UCSD-AML1 (cell line): ENCODE data around the gene PIK3R5.

Experiments
- DNase-seq: peaks from one replicate; lab custom pipeline; 2025; ENCODE audit not compliant: unreplicated experiment; lab: John Stamatoyannopoulos, UW

The PIK3R5 gene

DNA sequence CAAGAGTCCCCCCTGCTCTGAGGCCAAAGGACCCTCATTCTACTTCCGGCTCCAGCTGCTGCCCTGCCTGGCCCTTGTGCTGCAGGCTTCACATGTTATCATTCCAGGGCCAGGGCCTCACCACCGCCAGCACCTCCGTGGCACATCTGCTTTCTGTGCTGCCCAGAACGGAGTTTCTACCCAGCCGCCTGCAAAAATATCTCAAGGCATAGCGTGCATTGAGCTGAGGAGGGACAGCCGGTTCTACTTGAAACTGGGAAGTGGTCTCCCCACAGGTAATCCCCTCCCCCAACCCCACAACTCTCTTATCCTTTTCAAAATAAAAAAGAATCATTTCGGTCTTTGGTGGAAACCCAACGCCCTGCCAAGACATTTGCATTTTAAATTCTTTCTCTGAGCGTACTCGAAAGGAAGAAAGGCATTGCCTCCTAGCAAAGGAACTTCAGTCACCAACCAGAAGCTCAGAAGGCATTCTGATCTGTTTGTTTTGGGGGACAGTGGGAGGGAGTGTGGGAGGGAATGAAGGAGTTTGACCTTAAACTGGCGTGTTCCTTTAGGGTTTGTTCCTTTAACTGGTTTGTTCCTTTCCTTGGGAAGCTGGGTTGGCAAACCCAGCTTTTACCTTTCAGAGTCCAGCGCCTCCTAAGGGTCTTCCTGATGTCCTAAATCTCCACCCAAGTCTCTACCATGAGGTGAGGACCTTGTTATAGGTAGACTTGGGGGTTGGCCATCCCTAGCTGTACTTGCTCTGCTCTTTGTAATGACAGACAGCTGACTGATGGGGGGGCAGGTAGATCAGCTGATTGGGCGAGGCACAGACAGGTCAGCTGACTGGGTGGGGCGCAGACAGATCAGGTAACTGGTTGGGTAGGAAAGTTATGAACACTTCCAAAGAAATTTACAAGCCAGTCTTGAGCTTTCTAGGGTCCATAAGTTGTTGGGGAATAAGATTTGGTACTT lies 64.6 kb downstream of the PIK3R5 start:
- DNase-seq, result peak; percentile 48

DNA sequence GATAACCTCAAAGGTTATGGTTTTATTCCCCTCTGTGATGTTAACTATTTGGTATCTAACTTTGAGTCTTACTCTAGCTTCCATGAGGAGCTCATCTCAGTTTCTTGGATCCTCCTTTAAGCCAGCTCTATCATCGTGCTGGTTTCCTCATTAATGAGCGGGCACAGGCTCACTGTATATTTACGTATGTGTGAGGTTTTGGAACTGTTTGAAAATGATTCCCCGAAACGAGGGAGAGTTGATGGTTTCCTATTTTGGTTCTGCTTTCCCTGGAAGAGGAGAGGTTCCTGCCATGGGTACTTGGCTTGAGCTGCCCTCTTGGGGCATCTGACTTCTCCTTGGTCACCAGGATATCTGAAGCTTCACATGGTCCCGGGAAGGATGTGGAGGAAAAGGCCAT lies 65.3 kb downstream of the PIK3R5 start:
- no peak for DNase-seq

DNA sequence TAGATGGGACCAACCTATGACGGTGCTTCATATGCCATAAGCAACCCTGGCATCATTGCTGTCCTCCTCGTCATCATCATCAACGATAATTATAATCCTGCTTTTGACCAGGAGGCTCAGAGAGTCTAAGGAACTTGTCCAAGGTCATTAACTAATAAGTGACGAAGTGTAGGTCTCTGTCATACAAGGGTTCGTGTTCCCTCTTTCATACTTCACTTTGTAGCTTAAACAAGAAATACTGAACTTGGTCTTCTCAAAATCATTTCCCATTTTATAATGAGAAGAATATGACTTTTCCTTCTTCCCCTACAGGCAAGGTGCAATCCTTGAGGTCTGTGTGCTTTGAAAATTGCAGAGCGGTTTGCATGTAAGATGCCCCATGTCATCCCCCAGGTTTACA lies 66.9 kb downstream of the PIK3R5 start:
- no peak for DNase-seq

DNA sequence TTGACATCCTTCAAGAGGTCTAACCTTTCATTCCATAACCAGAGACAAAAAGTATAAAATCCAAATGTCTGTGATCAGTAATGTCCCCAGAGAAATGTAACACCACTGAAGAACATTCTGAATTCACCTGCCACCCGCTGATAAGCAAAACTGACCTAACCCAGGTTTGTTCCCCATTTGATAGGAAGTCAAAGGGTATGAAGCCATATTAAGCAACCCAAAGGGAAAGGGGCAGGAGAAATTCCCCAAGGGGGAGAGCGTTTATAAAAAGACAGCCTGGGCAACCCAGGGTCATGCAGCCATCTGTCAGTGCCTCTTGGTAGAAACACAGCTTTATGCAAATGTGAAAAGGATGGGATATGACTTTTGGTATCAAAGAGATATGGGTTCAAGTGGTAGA lies 67.4 kb downstream of the PIK3R5 start:
- no peak for DNase-seq

DNA sequence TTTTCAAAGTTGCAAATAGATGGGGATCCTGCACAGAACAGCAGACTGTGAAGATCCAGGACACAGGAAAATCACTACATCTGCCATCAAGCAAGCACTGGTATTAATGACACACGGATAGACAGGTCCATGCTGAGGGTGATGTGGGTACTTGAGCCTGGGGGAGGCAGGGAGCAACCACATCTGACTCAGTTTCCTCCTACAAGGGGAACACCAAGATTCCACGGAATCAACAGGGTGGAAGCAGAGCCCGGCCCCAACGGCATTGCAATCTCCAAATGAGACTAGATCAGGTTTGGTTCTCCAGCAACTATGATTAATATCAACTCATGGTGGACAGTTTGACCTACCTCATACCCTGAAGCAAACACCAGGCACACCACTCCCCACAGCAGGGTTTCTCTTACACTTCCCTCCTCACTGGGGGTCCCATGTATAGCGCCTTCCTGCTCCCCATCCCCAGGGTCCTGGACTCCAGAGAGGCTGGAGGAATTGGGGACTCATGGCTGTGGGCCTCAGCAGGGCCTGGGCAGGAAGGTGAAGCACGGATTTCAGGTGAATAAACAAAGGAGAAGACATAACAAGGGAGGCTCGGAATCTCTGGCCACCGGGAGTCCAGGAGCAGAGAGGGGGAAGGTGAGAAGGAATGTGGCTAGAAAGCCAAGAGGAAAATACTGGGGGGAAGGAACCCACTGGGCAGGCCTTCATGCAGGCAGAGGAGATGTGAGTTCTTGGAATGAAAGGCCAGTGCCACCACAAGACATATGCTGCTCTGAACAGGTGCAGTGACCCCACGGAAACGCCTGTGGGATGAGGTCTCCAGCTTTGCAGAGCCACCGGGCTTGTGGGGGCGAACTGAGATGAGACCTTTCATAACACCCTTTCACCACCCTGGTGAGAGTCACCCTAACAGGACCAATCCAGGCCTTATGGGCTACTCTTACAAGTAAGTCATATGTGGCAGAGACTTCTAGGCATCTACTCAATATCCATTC lies 68.6 kb downstream of the PIK3R5 start:
- no peak for DNase-seq

DNA sequence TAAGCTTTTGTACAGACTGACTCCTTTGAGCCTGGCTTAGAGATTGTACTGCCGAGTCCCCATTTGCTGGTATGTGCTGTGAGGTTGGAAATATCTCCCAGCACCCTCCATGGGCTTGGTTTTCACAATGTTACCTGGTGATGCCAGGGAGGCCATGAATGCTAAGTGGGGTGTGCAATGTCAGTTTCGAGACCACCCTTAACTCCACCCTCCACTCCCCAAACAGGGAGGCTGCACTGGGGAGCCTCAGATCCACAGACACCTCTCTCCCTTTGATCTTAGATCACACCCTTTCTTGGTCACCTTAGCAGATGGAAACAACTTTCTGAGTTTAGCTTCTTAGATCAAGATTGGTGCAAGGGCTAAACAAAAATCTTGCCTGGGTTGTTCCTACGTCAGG lies 69.4 kb downstream of the PIK3R5 start:
- no peak for DNase-seq

DNA sequence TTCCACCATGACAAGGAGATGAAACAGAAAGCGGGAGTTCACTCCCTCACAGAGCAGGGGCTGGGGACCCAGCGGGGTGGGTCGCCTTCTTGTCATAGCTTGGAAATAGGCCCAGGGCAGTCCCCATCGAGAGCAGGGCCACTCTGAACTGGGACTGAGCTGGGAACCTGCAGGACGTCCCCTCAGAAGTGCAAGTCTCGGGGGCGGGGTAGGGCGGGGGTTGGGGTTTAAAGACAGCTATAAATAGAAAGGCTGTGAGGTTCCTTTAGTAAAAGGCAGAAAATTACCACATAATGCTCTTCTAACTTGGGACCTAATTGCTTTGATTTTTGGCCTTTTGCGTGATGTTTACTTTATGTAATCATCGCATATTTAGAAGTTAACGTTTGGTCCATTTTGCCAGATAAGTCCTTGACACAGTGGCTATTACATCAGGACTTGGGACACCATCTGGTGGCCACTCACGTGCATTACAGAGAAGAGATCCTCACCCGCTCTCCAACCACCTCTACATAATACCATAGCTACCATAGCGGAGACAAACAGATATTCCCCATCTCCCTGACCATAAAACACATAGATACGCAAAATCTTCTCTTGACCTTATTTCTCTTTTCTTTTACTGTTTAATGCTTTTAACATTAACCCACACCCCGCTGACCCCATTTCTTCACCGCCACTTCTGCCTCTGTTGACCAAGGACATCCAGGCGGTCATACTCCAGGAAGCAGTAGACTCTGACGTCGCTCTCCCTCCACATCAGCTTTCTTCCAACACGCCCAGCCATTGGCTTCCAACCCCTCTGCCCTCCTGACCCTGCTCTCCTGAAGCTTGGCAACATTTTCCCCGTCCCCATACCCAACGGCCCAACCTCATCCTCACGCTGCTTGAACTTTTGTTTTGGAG lies 70.6 kb downstream of the PIK3R5 start:
- DNase-seq, result peak; percentile 51

DNA sequence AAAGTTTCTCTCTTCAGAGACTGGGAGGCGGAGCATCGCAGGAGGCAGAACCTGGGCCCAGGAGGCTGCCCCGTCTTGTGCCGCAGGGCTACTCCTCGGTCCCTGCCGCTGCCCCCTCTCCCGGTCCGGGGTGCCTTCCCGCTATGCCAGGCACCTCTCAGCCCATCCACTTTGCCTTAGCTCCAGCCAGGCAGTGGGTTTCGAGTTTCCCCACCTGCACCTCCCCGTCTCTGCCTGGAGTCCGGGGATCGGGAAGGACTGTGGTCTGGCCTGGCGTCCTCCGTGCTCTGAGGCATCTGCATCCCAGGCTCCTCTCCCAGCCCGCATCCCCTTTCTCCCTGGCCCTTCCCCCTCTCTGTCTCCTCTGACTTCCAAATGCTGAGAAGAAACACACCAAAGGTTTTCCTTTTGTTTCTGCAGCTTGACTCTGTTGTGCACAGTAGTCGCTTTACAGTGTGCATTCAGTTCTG lies 71.3 kb downstream of the PIK3R5 start:
- DNase-seq, result no peak

DNA sequence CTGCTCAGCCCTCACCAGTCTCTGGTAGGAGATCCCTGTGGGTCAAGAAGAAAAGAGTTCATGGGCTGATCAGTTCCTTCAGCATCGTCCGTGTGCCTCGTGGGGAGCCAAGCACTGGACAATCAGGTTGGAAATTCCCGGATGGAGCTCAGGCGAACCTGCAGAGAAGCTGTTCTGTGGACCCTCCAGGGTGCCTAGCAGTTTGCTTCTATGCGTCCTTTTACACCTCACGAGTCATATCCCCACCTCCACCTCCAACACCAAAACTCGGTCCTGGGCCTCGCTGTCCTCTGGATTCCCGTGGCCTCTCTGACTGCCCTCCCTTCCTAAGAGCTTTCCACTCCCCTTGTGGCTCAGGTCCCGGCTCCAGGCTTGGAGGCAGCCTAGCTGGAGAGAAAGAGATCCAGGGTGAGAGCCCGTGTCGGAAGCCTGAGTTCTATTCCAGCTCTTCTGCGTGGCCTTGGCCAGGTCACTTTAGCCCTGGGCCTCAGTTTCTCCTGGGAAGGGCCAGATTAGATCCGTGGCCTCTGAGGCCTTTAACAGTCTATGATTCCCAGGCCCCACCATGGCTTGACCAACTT lies 71.8 kb downstream of the PIK3R5 start:
- DNase-seq, result no peak

DNA sequence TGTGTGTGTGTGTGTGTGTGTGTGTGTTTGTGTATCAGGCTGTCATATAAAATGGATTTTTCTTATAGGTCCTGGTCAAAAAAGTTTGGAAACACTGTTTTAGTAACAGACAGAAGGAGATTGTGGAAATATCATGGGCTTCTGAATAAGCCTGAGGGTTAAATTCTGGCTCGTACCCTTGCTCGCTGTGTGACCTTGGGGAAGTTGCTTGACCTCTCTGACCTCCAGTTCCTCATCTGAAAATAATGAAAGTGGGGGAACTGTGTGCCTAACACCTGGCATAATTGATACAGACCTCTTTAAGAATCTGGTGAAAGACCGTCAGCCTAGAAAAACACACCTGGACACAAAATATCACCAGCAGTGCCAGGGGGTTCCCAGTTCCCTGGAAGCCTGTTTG lies 72.4 kb downstream of the PIK3R5 start:
- no peak for DNase-seq

DNA sequence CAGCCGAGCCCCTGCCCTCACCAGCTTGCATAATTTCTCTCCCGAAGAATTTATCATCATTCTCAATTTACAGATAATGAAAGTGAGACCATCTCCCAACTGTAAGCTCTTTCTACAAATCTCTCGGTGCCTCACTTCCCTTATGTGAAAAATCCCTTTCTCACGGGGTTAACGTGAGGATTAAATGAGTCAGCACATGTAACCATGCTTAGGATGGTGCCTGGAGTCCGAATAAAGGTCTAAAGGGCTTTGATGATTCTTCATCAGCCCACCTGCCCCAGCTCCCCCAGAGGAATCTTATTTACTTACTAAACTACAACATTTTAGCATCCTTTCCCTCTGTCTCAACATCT lies 73.2 kb downstream of the PIK3R5 start:
- DNase-seq, result no peak

DNA sequence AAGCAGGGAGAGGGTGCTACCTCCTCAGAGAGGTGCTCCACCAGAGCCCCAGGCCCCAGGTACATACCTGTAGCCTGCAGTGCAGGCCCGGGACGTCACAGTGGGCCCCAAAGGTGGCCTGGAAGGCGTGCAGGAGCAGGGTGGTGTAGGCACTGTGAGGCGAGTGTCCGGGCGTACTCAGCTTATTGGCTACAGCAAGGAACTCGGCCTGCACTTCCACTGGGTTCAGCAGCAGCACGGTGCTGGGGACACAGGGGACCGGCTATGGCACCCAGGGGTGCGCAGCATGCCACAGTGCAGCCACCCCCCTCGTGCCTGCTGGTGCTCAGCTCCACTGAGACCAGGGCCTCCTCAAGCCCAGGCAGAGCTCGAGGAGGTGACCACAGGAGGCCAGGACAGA lies 74.8 kb downstream of the PIK3R5 start:
- DNase-seq, result no peak

DNA sequence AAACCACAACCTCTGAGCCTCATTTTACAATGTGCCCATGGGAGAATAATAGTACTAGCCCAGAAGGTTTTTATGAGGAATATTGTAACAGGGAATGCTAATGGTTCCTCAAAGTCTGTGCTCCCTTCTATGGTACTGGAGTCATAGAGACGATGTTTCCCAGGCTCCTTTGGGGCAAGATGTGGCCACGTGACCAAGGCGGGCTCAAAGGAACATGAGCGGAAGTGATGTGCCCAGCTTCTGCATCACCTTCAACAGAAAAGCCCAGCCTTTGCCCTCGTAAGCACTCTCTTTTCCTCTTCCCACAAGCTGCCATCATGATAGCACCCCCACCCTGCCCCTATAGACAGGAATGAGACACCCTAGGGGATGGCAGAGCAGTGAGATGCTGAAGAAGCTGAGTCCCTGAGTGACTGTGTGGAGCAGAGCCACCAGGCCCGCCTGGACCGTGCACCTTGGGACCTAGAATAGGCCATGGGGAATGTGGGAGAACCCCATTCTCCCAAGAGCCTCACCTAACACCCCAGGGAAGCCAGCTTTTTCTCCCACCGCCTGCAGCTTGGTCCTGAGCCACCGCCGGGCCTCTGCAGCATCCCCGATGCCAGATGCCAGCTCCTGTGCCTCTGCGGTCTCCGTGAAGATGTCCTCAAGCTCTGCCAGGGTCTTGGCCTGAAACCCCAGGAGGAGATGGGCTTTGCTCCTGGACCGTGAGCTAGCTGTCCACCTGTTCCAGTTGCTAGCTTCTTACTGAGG lies 75.9 kb downstream of the PIK3R5 start:
- no peak for DNase-seq

DNA sequence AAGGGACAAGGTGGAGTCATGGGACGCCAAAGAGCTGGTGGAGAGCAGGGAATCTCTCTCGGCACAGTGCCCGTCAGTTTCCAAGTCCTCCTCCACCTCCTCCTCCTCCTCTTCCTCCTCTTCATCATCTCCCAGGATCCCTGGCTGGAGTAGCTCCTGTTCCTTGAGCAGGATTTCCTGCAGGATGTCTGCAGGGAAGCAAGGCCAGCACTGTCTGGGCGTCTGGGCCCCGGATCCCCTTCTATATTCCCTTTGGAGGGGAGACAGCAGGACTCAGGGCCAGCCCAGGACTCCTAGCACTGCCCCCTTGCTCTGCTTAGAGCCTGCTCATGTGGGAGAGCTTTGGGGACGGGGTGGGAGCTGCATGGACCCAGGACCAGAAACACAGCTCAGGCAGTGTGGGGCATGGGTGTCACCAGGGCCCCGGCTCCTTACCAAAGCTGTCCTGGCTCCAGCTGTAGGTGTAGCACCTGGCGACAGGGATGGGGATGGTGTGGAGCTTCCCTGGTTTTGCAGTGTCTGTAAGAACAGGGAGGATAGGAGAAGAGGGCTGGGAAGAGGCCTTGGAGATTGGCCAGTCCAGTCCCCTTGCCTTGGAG lies 76.7 kb downstream of the PIK3R5 start:
- no peak for DNase-seq

DNA sequence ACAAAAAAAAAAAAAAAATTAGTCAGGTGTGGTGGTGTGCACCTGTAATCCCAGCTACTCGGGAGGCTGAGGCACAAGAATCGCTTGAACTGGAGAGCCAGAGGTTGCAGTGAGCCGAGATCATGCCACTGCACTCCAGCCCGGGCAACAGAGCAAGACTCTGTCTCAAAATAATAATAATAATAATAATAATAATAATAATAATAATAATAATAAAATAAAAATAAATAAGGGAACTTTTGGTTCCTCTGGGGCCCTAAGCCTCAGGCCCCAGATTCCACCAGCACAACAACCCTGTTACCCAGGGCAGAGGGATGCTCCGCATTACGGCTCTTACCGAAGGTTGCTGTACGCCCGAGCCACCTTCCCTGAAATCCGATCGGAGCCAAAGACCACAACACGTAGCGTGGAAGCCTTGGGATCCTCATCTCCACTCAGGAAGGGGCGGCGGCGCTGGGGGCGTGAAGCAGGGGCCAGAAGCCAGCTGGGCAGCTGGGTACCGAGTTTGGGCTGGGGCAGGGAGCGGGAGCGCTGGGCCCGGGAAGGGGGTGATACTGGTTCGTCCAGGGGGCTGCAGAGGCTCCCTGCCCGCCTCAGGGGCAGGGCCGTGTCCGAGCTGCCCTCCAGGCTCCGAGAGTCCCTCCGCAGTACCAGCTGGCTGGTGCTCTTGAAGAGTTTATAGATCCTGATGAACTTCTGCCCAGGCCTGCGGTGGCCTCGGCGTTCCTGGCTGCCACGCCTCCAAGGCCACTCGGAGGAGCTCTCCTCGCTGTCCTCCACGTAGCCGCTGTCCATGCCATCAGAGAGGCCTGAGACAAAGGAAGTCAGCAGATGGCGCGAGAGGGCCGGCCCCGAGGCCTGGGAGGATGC lies 77.4 kb downstream of the PIK3R5 start:
- DNase-seq, result no peak

DNA sequence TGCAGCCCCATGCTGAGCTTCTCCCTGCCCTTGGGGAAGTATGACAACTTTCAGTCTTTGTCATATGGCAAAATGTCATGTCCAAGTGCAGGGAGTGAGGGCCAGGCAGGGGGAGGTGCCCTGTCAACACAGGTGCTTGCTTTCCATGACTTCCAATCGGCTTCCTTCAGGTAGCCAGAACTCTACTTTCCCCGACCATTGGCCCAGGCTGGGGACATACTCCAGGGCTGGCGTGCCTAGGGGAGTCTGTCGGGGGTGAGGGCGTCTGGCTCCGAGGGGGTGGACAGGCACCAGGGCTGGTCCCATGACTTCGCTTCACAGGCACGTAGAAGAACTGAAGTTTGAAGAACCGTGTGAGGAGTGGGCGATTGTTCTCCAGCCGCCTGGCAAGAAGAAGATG lies 78.2 kb downstream of the PIK3R5 start:
- DNase-seq, result no peak

DNA sequence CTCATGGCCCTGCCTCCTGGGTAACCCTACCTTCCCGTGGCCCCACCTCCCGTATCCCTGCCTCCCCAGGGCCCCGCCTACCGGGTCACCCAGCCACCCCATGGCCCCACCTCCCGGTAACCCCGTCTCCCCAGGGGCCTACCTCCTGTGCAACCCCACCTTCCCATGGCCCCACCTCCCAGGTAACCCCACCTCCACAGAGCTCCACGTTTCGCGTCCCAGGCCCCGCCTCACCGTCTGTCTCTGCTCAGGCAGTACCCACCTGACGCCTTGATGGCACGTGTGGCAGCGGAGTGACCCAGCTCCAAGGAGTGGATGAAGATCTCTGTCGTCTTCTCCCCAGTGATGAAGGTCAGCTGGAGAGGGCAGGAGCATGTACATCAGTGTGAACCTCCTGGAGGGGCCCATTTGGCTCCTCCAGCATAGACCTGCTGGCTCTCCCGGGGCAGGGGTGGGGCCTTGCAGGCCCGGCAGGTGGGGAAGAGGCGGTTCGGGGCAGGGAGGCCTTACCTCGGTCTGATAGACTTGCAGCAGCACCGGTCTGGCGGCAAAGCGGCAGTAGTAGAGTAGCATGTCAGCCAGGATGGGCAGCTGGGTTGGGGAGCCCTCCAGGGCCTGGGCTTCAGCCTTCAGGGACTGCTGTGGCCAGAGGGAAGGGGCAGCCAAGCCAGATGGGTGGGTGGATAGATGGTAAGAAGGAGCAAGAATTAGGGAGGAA lies 79.4 kb downstream of the PIK3R5 start:
- no peak for DNase-seq
